H1 (cell line): Measurements from ENCODE around the gene MYO5B. TPM values are rescaled to one million over a fixed set of nuclear protein-coding genes. Genes with fewer than 3 reads are reported as not detected.

ENCODE experiments used
- CHD1 ChIP-seq: IDR thresholded peaks from 2 replicates; pipeline ENCODE4 v1.6.1; 2012; ENCODE audit warnings: low read depth, low read length, improper control_type of control experiment
- YY1 ChIP-seq: IDR thresholded peaks from 2 replicates; pipeline ENCODE4 v1.6.1; 2011; ENCODE audit warnings: low read depth, mild to moderate bottlenecking, low read length
- polyA plus RNA-seq, 7 experiments: library from polyadenylated mRNA; depleted of rRNA in 3 of 7; stranded (reverse) in 5 of 7; unstranded in 2 of 7; fragments of >200 nt in 5 of 7; fragments of 200-250 nt in 2 of 7; gene quantifications; 1 replicate in 5 of 7; 2 replicates in 1 of 7; 4 replicates in 1 of 7; pipeline versions ENCODE4 v1.2.1 to v1.2.3, GENCODE V29; 2011 to 2013; ENCODE audit warnings: missing spikeins in 2 of 7, mixed read lengths in 2 of 7
- total RNA-seq: library from RNA; stranded (reverse); fragmentation: NEBNext Ultra II Directional; extraction: Animal tissue kit (Norgen Biotek cat#: 25700); gene quantifications from 2 replicates; pipeline ENCODE4 v1.2.1, GENCODE V29; 2021
- TF ChIP-seq, protein P1 (sequence below): IDR thresholded peaks from 2 replicates; pipeline ENCODE4 v1.6.1; 2012; ENCODE audit warnings: inconsistent platforms

The MYO5B gene
- total and polyA plus RNA-seq, 2 of the 8 experiments (the other 6 are each of a cell fraction or from before 2014, with no cell fraction given), result 6.4 to 7.7 TPM

DNA sequence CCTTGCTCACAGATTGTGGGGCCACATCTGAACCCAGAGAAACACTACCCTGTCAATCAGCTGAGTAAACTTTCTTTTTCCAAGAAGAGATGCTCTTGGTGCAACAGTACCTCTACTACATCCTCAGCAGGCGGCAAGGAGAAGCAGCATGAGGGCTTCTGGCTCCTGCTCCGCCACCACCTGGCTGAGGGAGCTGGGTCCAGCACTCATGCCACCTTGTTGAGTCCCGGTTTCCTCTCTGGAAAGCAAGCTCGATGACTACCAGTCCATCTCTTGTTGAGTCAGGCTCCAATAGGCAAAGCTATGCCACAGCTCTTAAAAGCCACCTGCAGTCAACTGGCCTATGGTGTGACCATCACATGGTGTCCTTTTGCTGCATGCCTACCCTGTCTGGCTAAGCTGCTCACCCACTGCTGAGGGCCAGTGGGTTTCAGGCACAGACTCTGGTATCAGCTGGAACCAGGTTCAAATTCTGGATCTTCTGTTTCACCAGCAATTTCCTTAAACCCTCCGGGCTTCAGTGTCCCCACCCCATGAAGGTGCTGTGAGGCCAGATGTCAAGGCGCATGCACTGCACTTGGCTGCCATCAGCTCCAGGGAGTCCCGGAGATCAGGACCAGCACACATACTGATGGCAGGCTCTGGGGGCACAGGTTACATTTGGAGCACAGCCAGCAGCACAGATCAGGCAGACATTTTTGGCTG lies 339.1 kb downstream of the MYO5B start (continued):
- no peak for TF ChIP-seq YY1
- TF ChIP-seq CHD1, result no peak
- TF ChIP-seq, protein P1, sequence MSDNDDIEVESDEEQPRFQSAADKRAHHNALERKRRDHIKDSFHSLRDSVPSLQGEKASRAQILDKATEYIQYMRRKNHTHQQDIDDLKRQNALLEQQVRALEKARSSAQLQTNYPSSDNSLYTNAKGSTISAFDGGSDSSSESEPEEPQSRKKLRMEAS, result no peak
- TF ChIP-seq, all 59 proteins: peak for 0
